GM18867 (cell line): ENCODE results near the gene CCL27.

ENCODE experiments used
- ATAC-seq: cut with Tn5 transposase; IDR thresholded peaks from one replicate; pipeline ENCODE4 v1.9.1; 2021; ENCODE audit warnings: mild to moderate bottlenecking, moderate library complexity; ENCODE audit not compliant: unreplicated experiment

CCL27 gene

DNA sequence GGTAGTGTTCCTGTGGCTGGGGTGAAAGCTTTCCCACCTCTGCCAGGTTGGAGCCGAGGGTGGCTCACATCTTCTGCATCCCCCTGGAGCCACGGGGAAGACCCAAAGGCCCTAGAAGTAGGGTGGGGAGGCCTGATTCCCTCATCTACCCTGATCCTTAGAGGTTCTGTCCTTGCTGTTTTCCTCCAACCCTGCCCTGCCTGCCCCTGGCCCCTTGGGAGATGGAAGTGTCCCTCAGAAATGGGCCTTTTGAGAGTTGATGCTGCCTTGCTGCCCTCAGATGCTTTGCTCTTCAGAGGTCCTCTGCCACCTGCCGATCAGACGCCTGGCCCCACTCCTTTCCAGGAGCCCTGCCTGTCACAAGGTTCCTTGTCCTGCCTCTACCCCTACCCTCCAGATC is 22.4 kb upstream of the CCL27 start:
- ATAC-seq: no peak

DNA sequence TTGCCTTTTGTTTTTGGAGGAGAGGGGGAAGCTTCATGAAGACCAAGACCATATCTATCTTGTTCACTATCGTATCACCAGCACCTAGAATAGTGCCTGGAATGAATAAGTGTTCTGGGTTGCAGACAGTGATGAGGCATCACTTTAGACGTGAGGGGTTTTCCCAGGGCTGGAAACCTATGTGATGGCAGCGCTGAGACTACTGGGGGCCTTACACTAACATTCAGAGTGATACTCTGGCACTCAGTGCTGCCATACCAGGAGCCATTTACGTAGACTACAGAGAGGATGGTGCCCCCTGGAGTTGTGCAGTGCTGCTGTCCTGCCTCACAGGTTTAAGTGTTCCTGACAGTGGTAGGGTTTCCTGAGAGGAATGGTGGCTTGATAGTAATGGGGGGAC is 21.7 kb upstream of the CCL27 start:
- no peak for ATAC-seq

DNA sequence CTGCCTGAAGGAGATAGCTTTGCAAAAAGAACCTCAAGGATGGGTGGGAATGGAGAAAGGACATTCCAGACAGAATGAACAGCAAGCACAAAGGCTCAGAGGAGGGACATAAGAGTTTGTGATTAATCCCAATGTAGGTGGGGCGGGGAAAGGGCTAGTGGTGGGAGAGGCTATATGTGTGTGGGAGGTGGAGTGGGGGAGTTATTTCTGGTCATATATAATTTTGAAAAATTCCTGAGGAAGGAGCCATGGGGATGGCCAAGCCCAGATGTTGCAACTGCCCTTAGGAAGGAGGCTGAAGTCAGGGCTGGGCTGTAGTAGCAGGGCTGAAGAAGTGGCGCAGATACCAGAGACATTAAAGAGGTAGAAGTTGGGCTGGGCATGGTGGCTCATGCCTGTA is 13.4 kb upstream of the CCL27 start:
- no peak for ATAC-seq

DNA sequence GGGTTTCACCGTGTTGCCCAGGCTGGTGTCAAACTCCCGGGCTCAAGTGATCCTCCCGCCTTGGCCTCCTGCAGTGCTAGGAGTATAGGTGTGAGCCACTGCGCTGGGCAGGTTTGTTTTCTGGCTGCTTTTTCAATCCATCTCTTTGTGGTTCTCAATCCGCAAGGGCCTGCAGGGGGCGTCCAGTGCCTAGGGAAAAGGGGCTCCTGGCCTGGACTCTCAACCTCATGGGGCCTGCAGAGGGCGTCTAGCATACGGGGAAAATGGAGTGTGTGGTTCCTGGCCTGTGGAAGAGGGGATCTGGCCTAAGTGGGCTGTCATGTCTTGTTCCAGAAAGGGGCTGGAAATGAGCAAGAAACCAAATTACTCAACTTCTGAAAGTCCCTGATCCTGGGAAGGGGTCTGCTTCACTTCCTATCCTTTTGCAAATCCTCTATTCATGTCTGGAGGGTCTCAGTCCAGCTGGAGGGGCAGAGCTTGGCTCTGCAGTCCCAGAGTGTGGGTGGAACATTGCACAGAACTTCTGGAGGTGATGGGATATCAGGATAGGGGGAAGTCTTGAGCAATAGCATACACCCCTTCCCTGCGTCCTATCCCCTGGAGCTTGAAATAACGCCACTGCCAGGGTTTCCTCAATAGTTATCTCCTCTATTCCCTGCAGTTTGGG is 12.7 kb upstream of the CCL27 start:
- ATAC-seq: no peak

DNA sequence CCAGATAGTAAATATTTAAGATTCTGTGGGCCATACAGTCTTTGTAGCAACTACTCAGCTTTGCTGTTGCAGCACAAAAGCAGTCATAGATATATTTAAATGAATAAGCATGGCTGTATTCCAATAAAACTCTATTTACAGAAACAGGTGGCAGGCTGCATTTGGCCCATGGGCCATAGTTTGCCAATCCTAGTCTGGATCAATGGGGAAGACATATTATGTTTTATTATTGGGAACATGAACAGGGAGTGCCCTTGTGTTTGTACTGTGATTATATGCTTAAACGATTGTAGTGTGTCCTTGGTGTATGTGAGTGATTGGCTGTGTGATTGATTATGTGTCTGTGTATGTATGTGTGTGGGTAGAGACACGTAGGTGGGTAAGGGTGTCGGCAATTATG is 12.0 kb upstream of the CCL27 start:
- ATAC-seq: no peak

DNA sequence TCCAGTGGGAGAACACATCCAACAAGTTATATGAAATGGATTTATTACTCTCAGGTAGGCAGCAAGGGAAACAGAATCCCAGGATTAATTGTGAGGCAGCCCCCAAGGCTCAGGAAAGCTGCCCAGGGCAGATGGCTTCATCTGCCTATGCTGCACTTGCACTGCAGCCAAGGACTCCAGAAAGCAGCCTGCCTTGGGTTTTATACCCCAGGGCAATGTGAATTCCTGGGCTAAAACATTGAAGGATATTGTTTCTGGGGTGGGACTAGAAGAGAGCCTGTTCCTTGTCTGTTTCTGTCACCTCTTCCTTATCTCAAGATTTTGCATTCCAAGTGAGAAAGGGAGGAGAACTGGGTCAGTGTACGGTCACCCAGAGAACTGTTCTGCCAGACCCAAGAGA is 8.8 kb upstream of the CCL27 start:
- no peak for ATAC-seq

DNA sequence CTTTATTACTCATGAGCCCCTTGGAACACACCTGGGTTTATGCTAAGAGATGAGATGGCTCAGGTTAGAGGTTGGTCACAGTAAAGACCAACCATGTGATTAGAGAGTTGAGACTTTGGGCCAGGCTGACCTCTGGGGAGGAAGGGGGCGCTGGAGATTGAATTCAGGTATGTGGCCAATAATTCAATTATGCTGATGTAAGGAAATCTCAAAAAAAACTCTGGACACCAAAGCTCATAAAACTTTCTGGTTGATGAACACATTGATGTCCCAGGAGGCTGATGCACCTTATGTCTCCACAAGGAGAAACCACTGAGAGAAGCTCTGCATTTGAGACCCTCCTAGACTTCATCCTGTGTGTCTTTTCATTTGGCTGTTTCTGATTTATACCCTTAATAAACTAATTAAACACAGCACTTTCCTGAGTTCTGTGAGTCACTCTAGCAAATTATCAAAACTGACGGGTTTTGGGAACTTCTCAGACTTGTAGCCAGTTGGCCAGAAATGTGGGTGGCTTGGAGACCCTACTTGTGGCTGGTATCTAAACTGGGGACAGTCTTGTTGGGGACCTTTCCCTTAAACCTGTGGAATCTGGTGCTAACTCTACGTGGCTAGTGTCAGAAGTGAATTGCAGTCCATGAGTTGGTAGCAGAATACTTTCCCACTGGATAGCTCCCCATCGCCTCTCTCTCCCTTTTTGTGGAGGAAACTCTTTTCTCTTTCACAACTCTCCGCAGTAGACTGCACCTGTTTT is 7.5 kb upstream of the CCL27 start:
- no peak for ATAC-seq

DNA sequence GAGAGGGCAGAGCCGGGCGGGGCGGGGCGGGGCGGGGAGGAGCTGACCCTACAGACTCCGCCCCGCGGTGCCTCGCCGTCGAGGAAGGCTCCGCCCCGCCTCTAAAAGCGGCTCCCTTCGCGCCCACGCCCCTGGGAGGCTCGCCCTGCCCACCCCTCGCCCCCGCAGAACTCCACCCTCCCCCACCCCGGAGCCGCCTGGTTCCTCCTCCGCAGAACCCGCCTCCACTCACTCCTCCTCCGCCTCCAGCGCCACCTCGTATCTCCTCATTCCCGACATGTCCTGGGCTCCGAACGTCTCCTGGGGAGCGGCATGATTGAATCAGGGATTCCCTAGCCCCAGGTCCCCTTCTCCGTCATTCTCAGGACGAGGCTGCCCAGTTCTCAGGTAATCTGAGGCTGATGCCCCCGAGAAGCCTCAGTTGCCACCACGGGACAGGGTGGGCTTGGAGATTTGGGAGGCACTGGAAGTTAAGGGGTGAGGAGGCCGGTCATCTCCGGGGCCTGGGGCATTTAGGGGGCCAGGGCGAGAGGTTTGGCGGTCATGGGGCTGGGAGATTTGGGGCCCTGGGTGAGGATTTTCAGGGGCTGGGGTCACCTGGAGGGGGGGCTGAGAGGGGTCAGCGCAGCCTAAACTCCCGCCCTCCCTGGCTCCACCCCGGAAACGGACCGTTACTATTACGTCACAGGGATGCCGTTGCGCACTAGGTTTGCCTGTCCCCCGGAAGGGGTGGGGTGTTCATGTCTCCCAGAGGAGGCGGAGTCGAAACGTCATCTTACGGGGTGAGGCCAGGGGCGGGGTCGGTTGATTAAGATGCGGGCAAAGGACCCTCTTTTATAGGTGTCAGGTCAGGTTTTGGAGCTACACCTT is 3.2 kb upstream of the CCL27 start:
- ATAC-seq: peak; percentile 69

DNA sequence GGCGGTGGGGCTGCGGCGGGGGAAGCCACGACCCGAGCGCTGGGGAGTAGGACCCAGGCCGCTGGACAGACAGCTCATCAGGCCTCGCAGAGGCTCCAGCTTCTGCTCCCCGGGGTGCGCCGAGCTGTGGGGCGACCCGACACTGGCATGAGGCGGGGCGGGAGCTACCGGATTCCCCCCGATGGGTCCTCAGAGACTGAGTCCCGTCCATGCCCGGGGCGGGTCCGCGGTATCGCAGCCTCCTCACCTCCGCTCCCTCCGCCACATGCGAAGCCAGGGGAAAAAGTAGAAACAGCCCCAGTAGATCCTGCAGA is 2.6 kb upstream of the CCL27 start:
- peak; percentile 21 for ATAC-seq

DNA sequence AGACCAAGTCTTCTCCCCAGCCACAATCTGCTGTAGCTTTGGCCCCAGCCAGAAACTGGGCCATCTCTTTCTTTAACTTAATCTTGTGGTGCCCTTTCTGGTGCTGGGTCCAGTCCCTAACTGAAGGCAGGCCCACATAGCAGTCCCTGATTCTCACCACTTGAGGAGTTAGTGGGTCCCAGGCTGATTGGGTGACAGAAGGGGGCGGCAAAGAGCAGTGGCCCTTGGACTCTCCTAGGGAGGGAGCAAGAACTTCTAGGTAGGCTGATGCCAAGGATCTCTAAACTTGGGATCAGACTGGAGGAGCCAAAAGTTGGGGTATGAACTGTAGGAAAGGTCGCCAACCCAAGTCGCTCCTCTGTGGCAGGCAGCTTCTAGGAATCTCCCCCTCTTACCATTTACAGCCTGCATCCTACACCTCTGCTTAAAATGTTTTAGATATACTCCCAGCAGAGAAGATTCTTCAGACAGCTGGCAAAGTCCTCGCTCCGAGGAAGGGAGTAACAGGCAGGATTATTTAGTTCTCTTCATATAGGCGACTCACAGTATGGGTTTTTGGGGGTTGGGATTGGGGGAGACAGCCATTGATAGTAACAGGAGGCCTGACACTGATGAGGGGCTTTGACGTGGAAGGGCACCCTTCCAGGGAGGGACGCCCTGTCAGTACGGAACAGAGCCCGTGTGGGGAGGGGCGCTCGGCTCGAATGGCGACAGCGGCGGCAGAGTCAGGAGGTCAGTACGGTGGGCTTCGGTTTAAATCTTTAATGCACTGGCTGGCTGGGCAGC is 2.0 kb upstream of the CCL27 start:
- ATAC-seq: peak; percentile 40

DNA sequence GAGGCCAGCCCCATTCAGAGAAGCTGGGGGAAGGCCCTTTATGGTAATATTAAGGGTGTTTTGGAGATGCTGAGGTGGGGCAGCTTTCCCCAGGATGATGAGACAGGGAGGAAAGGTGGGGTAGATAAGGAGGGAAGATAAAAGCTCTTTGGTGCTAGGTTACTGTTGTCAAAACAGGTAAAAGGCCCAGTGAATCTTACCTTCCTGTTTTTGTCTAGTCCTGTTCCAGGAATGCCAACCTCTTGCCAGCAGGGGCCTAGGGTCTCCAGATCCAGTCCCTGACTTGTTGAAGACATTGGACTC is 797 bp upstream of the CCL27 start:
- no peak for ATAC-seq

DNA sequence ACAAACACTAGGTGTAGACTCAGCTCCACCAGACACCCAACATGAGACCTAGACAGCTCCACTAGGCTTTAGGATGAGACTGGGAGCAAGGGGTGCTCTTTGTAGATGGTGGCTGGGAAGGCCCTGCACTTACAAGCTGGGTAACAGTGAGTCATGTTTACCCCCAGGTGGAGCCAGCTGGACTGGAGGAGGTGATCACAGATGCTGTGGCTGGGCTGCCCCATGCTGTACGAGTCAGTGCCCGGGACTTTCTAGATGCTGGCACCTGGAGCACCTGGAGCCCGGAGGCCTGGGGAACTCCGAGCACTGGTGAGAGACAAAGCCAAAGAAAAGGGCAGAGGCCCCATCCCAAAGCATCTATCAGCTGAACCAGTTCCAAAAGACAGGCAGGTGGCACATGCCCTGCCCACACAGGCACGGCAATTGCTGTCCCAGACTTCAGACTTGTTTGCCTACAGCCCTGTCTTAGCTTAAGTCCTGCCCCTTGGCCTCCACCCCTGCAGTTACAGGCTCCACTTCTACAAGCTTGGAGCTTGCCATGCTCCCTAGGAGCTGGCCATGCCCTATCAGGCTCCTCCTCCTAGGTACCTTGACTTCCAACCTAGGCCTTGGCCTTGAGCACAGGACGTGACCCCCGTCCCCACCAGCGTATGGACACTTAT is 2.7 kb downstream of the CCL27 start:
- no peak for ATAC-seq

DNA sequence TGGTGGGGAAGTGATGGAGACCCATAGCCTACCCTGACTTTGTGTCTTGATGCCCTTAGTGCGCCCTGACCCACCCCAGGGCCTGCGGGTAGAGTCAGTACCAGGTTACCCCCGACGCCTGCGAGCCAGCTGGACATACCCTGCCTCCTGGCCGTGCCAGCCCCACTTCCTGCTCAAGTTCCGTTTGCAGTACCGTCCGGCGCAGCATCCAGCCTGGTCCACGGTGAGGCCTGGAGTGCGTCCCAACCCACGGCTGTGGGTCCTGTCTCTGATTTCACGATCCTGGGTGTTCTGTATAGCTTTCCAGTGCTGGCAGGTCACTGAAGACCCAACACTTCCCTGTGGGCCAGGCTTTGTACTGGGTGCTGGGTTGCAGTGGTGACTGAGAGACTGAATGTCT is 4.0 kb downstream of the CCL27 start:
- no peak for ATAC-seq

DNA sequence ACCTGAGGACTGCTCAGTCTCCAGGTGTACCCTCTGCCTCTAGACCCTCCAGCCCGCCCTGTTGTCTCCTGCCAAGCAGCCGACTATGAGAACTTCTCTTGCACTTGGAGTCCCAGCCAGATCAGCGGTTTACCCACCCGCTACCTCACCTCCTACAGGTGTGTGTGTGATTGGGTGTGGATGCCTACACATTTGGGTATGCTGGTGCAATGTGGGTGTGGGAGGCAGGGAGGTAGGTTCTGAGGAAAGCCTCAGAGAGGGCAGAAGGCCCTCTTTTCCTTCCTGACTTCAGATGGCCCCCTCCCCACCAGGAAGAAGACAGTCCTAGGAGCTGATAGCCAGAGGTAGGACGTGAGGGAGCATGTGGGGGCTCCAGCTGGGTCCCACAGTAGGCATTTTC is 5.5 kb downstream of the CCL27 start:
- ATAC-seq: no peak

DNA sequence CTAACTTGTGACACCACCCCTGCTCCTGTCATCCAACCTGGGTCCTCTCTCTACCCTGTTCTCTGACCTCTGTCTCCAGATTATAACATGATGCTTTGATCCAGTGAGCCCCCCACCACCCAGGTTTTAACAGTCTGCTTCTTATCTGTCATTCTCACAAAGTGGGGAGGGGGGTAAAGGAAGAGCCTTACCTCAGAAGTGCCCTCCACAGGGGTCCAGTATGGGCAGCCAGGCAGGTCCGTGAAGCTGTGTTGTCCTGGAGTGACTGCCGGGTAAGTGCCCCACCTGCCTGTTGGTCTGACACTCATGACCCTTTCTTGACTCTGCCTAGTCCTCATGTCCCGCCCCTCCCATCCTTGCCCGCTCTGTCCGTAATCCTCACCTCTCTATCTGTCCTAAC is 7.1 kb downstream of the CCL27 start:
- ATAC-seq: no peak

DNA sequence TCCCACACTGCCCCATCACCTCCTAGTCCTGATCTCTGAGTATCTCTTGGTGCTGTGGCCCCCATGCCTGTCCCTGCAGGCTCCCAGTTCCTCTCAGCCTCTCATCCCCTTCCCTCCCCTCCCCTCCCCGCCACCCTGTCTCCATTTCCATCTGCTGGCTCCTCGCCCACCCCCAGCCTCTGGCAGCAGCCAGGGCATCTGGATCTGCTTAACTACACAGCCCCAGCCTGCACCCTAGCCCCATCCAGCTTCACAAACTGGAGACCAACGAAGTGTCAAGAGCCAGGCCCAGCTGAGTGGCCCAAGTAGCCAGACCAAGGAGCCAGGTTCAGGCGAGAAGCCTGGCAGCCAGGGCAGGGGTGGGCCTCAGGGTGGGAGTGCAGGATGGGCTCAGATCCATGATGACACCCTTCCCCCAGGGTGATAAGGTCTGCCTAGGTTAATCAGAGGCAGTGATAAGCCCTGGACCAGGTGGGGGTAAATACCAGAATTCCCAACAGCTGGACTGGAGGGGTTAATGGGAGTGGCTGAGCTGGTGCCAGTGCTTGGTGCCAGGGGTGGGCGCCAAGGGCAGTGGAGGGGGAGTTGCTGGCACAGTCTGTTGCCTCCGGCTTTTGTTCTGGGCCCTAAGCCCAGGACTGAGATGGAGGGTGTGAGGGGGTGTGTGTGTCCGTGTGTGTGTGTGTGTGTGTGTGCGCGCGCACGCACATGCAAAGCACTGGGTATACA is 8.0 kb downstream of the CCL27 start:
- ATAC-seq: no peak

DNA sequence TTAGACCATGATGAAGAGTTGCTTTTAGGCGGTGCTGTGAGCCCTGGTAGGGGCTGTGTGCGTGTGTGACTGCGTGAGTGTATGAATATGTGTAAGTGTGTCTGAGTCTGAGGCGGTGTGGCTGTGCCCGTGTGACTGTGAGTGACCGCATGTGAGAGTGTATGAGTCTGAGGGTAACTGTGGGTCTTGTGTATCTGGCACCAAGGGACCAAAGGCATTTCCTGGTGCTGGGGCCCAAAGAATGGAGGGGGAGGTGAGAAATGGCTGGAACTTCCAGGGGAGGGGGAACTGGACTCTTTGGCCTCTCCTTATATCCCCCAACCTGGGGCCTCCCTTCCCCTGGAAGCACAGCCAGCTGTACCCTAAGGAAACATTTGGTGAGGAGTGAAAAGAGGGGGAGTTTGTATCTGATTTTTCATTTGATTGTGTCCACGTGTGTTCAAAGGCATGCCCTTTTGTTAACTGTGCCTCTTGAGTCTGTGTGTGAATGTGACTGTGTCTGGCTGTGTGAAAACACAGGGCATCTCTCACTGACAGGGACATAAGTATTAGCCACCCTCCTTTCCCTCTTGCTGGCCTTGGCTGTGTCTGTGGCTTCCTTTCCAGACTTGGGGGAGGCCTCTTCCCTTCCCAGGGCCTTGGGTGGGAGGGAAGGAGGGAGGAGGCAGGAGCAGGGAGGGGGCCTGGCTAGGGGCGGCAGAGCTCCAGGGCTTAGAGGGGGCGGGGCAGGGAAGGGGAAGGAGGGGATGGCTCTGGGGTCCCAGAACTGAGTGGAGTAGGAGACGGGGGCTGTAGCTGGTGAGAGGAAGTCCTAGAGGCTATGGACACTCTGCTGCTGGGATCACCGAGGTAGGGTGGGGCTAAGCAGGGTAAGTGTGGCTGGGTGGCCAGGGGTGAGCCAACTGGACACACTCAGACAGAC is 9.0 kb downstream of the CCL27 start:
- no peak for ATAC-seq

DNA sequence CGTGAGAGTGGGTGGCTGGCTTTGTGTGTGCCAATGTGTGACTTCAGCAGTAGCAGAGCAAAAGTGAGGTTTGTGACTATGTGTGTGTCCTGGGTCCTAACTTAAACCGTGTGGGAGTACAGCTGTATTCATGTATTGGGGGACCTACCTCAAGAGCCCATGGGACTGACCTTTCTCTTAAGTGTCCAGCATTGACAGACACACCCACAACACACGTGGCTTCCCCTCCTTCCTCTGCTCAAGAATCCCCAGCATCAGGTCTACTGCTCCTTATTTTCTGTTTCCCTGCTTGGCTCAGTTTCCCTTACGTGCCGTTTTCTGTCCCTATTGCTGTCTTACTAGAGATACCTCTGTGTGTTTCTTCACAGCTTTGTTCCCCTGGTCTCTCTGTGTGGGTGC is 9.9 kb downstream of the CCL27 start:
- ATAC-seq: no peak
